Measurements from ENCODE around the gene ADAM17.

GRCh38 chr2:9548506-9548905 lies 7.1 kb downstream of the ADAM17 start:
- TF ChIP-seq CTCF (IDR thresholded peaks at IDR 0.05): no peak
- no peak for TF ChIP-seq POLR2A (IDR thresholded peaks at IDR 0.05)
